HepG2 (cell line): ENCODE measurements around the gene DDX50. TPM values are rescaled to one million over a fixed set of nuclear protein-coding genes. Genes with fewer than 3 reads are reported as not detected.

Experiments
- CBX1 ChIP-seq: IDR thresholded peaks from one replicate; pipeline ENCODE4 v1.6.1; 2016; ENCODE audit warnings: antibody characterized with exemption, low read depth
- CEBPB ChIP-seq: IDR thresholded peaks from 2 replicates; pipeline ENCODE4 v1.6.1; 2011; ENCODE audit warnings: low read depth, low read length, improper control_type of control experiment, borderline replicate concordance
- FOXK1 ChIP-seq: sonication (generic); formaldehyde crosslinking; IDR thresholded peaks from 2 replicates; pipeline ENCODE4 v1.4.0; 2020; ENCODE audit warnings: low read depth, missing genetic modification reagents, borderline replicate concordance
- GABPA ChIP-seq, 2 experiments: IDR thresholded peaks; 2 replicates each; pipeline ENCODE4 v1.6.1; 2011 to 2016; ENCODE audit warnings: low read depth in 2 of 2, low read length in 1 of 2, missing biosample characterization in 1 of 2, missing genetic modification characterization in 1 of 2
- RARA ChIP-seq: IDR thresholded peaks from 2 replicates; pipeline ENCODE4 v1.6.1; 2016; ENCODE audit warnings: missing genetic modification reagents, missing compliant biosample characterization
- TEAD3 ChIP-seq: optimal IDR thresholded peaks from 2 replicates; pipeline ENCODE3; 2016; ENCODE audit warnings: borderline replicate concordance
- ZBTB38 ChIP-seq: sonication (generic); formaldehyde crosslinking; IDR thresholded peaks from 2 replicates; pipeline ENCODE4 v1.5.1; 2020; ENCODE audit warnings: mild to moderate bottlenecking, missing genetic modification reagents
- polyA plus RNA-seq, 8 experiments: library from polyadenylated mRNA; depleted of rRNA in 3 of 8; stranded (reverse) in 7 of 8; unstranded in 1 of 8; fragments of >200 nt; fragmentation: Illumina TruSeq in 4 of 8; extraction: Trizol in 4 of 8; gene quantifications; 2 replicates each; pipeline versions ENCODE4 v1.2.1 to v1.2.3, GENCODE V29; 2011 to 2016; ENCODE audit warnings: low read depth in 4 of 8, missing spikeins in 1 of 8, mixed read lengths in 1 of 8; ENCODE audit not compliant: insufficient read depth in 1 of 8
- total RNA-seq, 5 experiments: library from RNA; depleted of rRNA; stranded (reverse); fragments of >200 nt; fragmentation: Illumina TruSeq; extraction: Trizol; gene quantifications; 2 replicates each; pipeline ENCODE4 v1.2.3, GENCODE V29; 2016; ENCODE audit warnings: low read depth in 1 of 5
- TF ChIP-seq, protein P1 (sequence below), 2 experiments: fragments of 450-650 bp in 1 of 2; sonication (generic) in 1 of 2; formaldehyde crosslinking in 1 of 2; IDR thresholded peaks; 2 replicates each; pipeline versions ENCODE4 v1.6.1 to v1.8.0; 2016 to 2022; ENCODE audit warnings: antibody characterized with exemption in 1 of 2, mild to moderate bottlenecking in 1 of 2, missing genetic modification reagents in 1 of 2
- TF ChIP-seq, protein P2 (sequence below): sonication (generic); IDR thresholded peaks from 2 replicates; pipeline ENCODE4 v1.6.1; 2016; ENCODE audit warnings: low read depth, borderline replicate concordance
- TF ChIP-seq, protein P3 (sequence below): sonication (generic); formaldehyde crosslinking; conservative IDR thresholded peaks from 2 replicates; pipeline ENCODE4 v1.8.0; 2022; ENCODE audit warnings: missing genetic modification reagents
- TF ChIP-seq, protein P4 (sequence below): sonication (generic); formaldehyde crosslinking; IDR thresholded peaks from 2 replicates; pipeline ENCODE4 v1.5.1; 2020; ENCODE audit warnings: mild to moderate bottlenecking, missing genetic modification reagents, moderate library complexity

Gene DDX50
- total and polyA plus RNA-seq, 2 of the 13 experiments (the other 11 are each of a cell fraction or from before 2014, with no cell fraction given): 19.0 to 38.2 TPM

DNA sequence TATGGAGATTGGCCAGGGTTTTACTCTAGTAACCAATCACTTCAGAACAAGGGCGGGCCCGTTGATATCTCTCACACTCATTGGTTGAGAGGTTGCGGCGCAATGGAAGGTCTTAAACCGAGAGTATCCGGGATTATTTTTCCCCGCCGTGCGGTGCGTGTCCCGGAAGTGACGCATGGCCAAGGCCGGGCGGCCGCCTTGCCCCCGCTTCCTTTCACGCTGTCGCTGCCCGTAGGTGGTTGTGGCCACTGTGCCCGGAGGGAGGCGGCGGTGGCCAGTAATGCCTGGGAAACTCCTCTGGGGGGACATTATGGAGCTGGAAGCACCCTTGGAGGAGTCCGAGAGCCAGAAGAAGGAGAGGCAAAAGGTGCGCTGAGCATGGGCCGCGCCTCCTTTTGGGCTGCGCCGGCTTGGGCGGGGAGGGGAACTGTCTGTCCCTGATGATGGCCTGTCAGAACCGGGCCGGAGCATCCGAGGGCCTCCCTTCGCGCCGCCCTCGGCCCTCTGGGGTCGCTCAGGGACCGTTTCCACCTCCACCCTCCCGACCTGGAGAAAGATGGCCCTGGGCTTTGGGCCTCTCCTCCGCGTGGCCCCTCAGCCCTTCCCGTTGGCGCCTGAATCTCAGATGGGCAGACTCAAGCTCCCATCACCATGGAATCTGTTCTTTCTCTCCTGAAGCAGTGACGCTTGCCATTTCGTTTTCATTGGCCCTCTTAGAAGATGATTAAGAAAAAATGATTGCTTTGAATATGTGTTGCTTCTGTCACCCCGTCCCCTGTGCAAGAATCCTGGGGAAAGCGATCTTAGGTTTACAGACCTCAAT is at the start of gene DDX50 (continued):
- TF ChIP-seq, protein P1, sequence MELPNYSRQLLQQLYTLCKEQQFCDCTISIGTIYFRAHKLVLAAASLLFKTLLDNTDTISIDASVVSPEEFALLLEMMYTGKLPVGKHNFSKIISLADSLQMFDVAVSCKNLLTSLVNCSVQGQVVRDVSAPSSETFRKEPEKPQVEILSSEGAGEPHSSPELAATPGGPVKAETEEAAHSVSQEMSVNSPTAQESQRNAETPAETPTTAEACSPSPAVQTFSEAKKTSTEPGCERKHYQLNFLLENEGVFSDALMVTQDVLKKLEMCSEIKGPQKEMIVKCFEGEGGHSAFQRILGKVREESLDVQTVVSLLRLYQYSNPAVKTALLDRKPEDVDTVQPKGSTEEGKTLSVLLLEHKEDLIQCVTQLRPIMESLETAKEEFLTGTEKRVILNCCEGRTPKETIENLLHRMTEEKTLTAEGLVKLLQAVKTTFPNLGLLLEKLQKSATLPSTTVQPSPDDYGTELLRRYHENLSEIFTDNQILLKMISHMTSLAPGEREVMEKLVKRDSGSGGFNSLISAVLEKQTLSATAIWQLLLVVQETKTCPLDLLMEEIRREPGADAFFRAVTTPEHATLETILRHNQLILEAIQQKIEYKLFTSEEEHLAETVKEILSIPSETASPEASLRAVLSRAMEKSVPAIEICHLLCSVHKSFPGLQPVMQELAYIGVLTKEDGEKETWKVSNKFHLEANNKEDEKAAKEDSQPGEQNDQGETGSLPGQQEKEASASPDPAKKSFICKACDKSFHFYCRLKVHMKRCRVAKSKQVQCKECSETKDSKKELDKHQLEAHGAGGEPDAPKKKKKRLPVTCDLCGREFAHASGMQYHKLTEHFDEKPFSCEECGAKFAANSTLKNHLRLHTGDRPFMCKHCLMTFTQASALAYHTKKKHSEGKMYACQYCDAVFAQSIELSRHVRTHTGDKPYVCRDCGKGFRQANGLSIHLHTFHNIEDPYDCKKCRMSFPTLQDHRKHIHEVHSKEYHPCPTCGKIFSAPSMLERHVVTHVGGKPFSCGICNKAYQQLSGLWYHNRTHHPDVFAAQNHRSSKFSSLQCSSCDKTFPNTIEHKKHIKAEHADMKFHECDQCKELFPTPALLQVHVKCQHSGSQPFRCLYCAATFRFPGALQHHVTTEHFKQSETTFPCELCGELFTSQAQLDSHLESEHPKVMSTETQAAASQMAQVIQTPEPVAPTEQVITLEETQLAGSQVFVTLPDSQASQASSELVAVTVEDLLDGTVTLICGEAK (IDR thresholded peaks at IDR 0.05): 0 out of 2 replicates have a peak, but pooled peaks have one; percentile 35
- TF ChIP-seq, protein P1 (CRISPR knock-in tag; IDR thresholded peaks at IDR 0.05): no peak
- peak; percentile 78 for TF ChIP-seq GABPA (IDR thresholded peaks at IDR 0.05; ENCODE audit: low read depth, low read length)
- peak; percentile 94 for TF ChIP-seq GABPA (CRISPR knock-in tag; IDR thresholded peaks at IDR 0.05; ENCODE audit: low read depth)
- no peak for TF ChIP-seq CBX1
- TF ChIP-seq, protein P2, sequence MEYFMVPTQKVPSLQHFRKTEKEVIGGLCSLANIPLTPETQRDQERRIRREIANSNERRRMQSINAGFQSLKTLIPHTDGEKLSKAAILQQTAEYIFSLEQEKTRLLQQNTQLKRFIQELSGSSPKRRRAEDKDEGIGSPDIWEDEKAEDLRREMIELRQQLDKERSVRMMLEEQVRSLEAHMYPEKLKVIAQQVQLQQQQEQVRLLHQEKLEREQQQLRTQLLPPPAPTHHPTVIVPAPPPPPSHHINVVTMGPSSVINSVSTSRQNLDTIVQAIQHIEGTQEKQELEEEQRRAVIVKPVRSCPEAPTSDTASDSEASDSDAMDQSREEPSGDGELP: peak; percentile 52; the same call in 1 of the 2 replicates
- TF ChIP-seq TEAD3 (CRISPR knock-in tag): no peak
- peak; percentile 39; the same call in 1 of the 2 replicates for TF ChIP-seq ZBTB38
- 0 out of 2 replicates have a peak, but pooled peaks have one; percentile 15 for TF ChIP-seq RARA (CRISPR knock-in tag)
- TF ChIP-seq, protein P3, sequence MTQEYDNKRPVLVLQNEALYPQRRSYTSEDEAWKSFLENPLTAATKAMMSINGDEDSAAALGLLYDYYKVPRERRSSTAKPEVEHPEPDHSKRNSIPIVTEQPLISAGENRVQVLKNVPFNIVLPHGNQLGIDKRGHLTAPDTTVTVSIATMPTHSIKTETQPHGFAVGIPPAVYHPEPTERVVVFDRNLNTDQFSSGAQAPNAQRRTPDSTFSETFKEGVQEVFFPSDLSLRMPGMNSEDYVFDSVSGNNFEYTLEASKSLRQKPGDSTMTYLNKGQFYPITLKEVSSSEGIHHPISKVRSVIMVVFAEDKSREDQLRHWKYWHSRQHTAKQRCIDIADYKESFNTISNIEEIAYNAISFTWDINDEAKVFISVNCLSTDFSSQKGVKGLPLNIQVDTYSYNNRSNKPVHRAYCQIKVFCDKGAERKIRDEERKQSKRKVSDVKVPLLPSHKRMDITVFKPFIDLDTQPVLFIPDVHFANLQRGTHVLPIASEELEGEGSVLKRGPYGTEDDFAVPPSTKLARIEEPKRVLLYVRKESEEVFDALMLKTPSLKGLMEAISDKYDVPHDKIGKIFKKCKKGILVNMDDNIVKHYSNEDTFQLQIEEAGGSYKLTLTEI (CRISPR knock-in tag): no peak
- no peak for TF ChIP-seq CEBPB
- TF ChIP-seq FOXK1 (CRISPR knock-in tag): peak; percentile 84
- TF ChIP-seq, protein P4, sequence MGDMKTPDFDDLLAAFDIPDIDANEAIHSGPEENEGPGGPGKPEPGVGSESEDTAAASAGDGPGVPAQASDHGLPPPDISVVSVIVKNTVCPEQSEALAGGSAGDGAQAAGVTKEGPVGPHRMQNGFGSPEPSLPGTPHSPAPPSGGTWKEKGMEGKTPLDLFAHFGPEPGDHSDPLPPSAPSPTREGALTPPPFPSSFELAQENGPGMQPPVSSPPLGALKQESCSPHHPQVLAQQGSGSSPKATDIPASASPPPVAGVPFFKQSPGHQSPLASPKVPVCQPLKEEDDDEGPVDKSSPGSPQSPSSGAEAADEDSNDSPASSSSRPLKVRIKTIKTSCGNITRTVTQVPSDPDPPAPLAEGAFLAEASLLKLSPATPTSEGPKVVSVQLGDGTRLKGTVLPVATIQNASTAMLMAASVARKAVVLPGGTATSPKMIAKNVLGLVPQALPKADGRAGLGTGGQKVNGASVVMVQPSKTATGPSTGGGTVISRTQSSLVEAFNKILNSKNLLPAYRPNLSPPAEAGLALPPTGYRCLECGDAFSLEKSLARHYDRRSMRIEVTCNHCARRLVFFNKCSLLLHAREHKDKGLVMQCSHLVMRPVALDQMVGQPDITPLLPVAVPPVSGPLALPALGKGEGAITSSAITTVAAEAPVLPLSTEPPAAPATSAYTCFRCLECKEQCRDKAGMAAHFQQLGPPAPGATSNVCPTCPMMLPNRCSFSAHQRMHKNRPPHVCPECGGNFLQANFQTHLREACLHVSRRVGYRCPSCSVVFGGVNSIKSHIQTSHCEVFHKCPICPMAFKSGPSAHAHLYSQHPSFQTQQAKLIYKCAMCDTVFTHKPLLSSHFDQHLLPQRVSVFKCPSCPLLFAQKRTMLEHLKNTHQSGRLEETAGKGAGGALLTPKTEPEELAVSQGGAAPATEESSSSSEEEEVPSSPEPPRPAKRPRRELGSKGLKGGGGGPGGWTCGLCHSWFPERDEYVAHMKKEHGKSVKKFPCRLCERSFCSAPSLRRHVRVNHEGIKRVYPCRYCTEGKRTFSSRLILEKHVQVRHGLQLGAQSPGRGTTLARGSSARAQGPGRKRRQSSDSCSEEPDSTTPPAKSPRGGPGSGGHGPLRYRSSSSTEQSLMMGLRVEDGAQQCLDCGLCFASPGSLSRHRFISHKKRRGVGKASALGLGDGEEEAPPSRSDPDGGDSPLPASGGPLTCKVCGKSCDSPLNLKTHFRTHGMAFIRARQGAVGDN: peak; percentile 95
